ENCODE measurements around the gene SNX24. TPM values are rescaled to one million over a fixed set of nuclear protein-coding genes. Genes with fewer than 3 reads are reported as not detected.

Gene SNX24
- total and polyA plus RNA-seq, 4 donors: 6.3 to 10.1 (median 9.1) TPM

DNA sequence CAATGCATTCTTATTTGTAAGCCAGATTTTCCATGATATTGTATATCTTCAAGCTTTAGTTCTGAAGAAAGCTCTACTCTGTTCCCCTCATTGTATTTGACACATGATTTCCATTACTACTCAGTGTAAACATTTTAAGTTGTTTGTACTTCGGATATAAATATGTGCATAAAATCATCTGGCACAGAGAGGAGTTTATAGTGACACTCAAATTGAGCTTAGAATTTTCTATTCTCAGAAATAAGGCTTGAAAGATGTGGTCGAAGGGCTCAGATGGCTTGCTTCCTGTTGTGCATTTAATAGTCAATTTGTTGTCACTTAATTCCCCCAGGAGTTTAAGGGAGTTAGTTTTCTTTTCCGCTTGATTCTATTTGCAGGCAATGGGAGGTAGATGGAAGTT lies 102.4 kb downstream of the SNX24 start:
- no peak overlapping the region for H3K27ac ChIP-seq (ENCODE audit: low read depth in 1 of 2, low read length in 2 of 2)
- DNase-seq (ENCODE audit: low spot score): no peak
- H3K9ac ChIP-seq (ENCODE audit: low read depth in 1 of 2, low read length in 2 of 2): no peak overlapping the region
- peaks cover 0 to 4% (median 0%) of the 10 kb centered on the region in 4 donors for H3K36me3 ChIP-seq (ENCODE audit: control insufficient read depth in 4 of 4, insufficient read depth in 3 of 4, low read depth in 1 of 4, low read length in 3 of 4)
- H3K9me3 ChIP-seq (ENCODE audit: control insufficient read depth in 4 of 4, low read length in 3 of 4): no peaks in the 10 kb centered on the region
- H3K4me3 ChIP-seq (ENCODE audit: low read depth in 1 of 3, low read length in 3 of 3): no peak overlapping the region
- no peaks in the 10 kb centered on the region for H3K27me3 ChIP-seq (ENCODE audit: control insufficient read depth in 4 of 4, insufficient read depth in 4 of 4, low read length in 3 of 4)
- 72% methylated on average over 3 of the region's 3 CpGs for WGBS
- TF ChIP-seq NR2F2 (IDR thresholded peaks at IDR 0.05) (no peak), EGR1 (IDR thresholded peaks at IDR 0.05; ENCODE audit: low read depth in 2 of 2) (no peak), TAF1 (conservative IDR thresholded peaks at IDR 0.05) (no peak), FOXA1 (IDR thresholded peaks at IDR 0.05) (no peak), RAD21 (IDR thresholded peaks at IDR 0.05) (no peak), RXRA (IDR thresholded peaks at IDR 0.05) (no peak), GABPA (IDR thresholded peaks at IDR 0.05 in 1 of 2, conservative IDR thresholded peaks at IDR 0.05 in 1 of 2) (no peak), YY1 (IDR thresholded peaks at IDR 0.05) (no peak), HNF4G (IDR thresholded peaks at IDR 0.05) (no peak), JUND (IDR thresholded peaks at IDR 0.05) (no peak), HNF4A (conservative IDR thresholded peaks at IDR 0.05) (no peak), SP1 (IDR thresholded peaks at IDR 0.05) (no peak), FOXA2 (IDR thresholded peaks at IDR 0.05) (no peak)
- TF ChIP-seq, protein P1, sequence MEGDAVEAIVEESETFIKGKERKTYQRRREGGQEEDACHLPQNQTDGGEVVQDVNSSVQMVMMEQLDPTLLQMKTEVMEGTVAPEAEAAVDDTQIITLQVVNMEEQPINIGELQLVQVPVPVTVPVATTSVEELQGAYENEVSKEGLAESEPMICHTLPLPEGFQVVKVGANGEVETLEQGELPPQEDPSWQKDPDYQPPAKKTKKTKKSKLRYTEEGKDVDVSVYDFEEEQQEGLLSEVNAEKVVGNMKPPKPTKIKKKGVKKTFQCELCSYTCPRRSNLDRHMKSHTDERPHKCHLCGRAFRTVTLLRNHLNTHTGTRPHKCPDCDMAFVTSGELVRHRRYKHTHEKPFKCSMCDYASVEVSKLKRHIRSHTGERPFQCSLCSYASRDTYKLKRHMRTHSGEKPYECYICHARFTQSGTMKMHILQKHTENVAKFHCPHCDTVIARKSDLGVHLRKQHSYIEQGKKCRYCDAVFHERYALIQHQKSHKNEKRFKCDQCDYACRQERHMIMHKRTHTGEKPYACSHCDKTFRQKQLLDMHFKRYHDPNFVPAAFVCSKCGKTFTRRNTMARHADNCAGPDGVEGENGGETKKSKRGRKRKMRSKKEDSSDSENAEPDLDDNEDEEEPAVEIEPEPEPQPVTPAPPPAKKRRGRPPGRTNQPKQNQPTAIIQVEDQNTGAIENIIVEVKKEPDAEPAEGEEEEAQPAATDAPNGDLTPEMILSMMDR (IDR thresholded peaks at IDR 0.05; ENCODE audit: low read depth, low read length, missing input control): no peak
- TF ChIP-seq, protein P2, sequence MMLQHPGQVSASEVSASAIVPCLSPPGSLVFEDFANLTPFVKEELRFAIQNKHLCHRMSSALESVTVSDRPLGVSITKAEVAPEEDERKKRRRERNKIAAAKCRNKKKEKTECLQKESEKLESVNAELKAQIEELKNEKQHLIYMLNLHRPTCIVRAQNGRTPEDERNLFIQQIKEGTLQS (IDR thresholded peaks at IDR 0.05): no peak
- TF ChIP-seq, protein P3, sequence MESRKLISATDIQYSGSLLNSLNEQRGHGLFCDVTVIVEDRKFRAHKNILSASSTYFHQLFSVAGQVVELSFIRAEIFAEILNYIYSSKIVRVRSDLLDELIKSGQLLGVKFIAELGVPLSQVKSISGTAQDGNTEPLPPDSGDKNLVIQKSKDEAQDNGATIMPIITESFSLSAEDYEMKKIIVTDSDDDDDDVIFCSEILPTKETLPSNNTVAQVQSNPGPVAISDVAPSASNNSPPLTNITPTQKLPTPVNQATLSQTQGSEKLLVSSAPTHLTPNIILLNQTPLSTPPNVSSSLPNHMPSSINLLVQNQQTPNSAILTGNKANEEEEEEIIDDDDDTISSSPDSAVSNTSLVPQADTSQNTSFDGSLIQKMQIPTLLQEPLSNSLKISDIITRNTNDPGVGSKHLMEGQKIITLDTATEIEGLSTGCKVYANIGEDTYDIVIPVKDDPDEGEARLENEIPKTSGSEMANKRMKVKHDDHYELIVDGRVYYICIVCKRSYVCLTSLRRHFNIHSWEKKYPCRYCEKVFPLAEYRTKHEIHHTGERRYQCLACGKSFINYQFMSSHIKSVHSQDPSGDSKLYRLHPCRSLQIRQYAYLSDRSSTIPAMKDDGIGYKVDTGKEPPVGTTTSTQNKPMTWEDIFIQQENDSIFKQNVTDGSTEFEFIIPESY (IDR thresholded peaks at IDR 0.05): no peak
- TF ChIP-seq, protein P4, sequence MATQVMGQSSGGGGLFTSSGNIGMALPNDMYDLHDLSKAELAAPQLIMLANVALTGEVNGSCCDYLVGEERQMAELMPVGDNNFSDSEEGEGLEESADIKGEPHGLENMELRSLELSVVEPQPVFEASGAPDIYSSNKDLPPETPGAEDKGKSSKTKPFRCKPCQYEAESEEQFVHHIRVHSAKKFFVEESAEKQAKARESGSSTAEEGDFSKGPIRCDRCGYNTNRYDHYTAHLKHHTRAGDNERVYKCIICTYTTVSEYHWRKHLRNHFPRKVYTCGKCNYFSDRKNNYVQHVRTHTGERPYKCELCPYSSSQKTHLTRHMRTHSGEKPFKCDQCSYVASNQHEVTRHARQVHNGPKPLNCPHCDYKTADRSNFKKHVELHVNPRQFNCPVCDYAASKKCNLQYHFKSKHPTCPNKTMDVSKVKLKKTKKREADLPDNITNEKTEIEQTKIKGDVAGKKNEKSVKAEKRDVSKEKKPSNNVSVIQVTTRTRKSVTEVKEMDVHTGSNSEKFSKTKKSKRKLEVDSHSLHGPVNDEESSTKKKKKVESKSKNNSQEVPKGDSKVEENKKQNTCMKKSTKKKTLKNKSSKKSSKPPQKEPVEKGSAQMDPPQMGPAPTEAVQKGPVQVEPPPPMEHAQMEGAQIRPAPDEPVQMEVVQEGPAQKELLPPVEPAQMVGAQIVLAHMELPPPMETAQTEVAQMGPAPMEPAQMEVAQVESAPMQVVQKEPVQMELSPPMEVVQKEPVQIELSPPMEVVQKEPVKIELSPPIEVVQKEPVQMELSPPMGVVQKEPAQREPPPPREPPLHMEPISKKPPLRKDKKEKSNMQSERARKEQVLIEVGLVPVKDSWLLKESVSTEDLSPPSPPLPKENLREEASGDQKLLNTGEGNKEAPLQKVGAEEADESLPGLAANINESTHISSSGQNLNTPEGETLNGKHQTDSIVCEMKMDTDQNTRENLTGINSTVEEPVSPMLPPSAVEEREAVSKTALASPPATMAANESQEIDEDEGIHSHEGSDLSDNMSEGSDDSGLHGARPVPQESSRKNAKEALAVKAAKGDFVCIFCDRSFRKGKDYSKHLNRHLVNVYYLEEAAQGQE (IDR thresholded peaks at IDR 0.05): no peak
- no peaks in the 10 kb centered on the region for H3K4me1 ChIP-seq (ENCODE audit: control insufficient read depth in 4 of 4, insufficient read depth in 4 of 4, low read length in 3 of 4)

DNA sequence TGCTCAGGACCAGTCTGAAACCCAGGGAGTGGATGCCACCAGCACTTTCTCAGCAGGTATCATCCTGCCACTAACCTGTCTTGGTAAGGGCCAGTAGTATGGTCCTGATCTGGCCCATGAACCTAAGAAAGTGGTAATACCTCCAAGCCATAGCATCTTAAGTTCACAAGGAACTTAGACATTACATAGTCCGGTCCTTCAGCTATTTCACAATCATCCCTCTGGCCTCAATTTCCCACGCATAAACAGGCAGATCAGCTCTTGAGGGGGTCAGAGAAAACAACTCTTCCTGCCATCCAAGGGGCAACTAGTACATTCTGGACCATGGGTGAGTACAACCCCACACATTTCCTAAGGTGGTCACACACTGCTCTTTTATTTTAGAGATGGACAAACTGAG lies 102.9 kb downstream of the SNX24 start:
- H3K9ac ChIP-seq (ENCODE audit: low read depth in 1 of 2, low read length in 2 of 2): no peak overlapping the region
- no peak overlapping the region for H3K27ac ChIP-seq (ENCODE audit: low read depth in 1 of 2, low read length in 2 of 2)
- H3K27me3 ChIP-seq (ENCODE audit: control insufficient read depth in 4 of 4, insufficient read depth in 4 of 4, low read length in 3 of 4): no peaks in the 10 kb centered on the region
- H3K4me3 ChIP-seq (ENCODE audit: low read depth in 1 of 3, low read length in 3 of 3): no peak overlapping the region
- H3K36me3 ChIP-seq (ENCODE audit: control insufficient read depth in 4 of 4, insufficient read depth in 3 of 4, low read depth in 1 of 4, low read length in 3 of 4): peaks cover 0 to 4% (median 0%) of the 10 kb centered on the region in 4 donors
- no peaks in the 10 kb centered on the region for H3K9me3 ChIP-seq (ENCODE audit: control insufficient read depth in 4 of 4, low read length in 3 of 4)
- TF ChIP-seq, protein P1 (IDR thresholded peaks at IDR 0.05; ENCODE audit: low read depth, low read length, missing input control): no peak
- TF ChIP-seq RAD21 (IDR thresholded peaks at IDR 0.05) (no peak), FOXA2 (IDR thresholded peaks at IDR 0.05) (no peak), TAF1 (conservative IDR thresholded peaks at IDR 0.05) (no peak), GABPA (IDR thresholded peaks at IDR 0.05 in 1 of 2, conservative IDR thresholded peaks at IDR 0.05 in 1 of 2) (no peak), NR2F2 (IDR thresholded peaks at IDR 0.05) (no peak), RXRA (IDR thresholded peaks at IDR 0.05) (no peak)
- TF ChIP-seq, protein P3 (IDR thresholded peaks at IDR 0.05): no peak
- DNase-seq (ENCODE audit: low spot score): no peak
- 92% methylated on average over 2 of the region's 2 CpGs for WGBS
- no peaks in the 10 kb centered on the region for H3K4me1 ChIP-seq (ENCODE audit: control insufficient read depth in 4 of 4, insufficient read depth in 4 of 4, low read length in 3 of 4)
